GM12873 (cell line): Measurements from ENCODE around the gene BTBD2.

Experiments used
- CTCF ChIP-seq: IDR thresholded peaks from 2 replicates; pipeline ENCODE4 v1.5.1; 2012; ENCODE audit warnings: low read depth, mild to moderate bottlenecking, moderate library complexity, low read length, control low read depth; ENCODE audit not compliant: insufficient read depth; ENCODE audit errors: missing control alignments

Gene BTBD2

GRCh38 chr19:1979017-1979416 is 36.5 kb downstream of the BTBD2 start:
- TF ChIP-seq CTCF = no peak

GRCh38 chr19:1978346-1978894 is 37.1 kb downstream of the BTBD2 start:
- TF ChIP-seq CTCF = no peak

- no peak for TF ChIP-seq CTCF
Observed at GRCh38 chr19:1977120-1977519, 38.4 kb downstream of the BTBD2 start.

GRCh38 chr19:1975162-1975480 is 40.4 kb downstream of the BTBD2 start:
- TF ChIP-seq CTCF = no peak

GRCh38 chr19:1974381-1975161 is 40.9 kb downstream of the BTBD2 start:
- no peak for TF ChIP-seq CTCF

- TF ChIP-seq CTCF = no peak
Observed at GRCh38 chr19:1970806-1971502, 44.6 kb downstream of the BTBD2 start.

- TF ChIP-seq CTCF = no peak
Observed at GRCh38 chr19:1970003-1970805, 45.3 kb downstream of the BTBD2 start.
